ENCODE results near the gene PRKD2. TPM values are rescaled to one million over a fixed set of nuclear protein-coding genes. Genes with fewer than 3 reads are reported as not detected.

PRKD2 gene
- total RNA-seq, 1 experiment from 2014 or later: 45.1 TPM

GRCh38 chr19:46624958-46625661 is 91.8 kb downstream of the PRKD2 start, which contains the start of gene PTGIR:
Gene PTGIR, minus strand, starts transcription at chr19:46625089. Its CDS starts 864 bp downstream, at chr19:46624225.
- DNase-seq (ENCODE audit: low spot score): no peak
- ChIA-PET CTCF (no interaction called here), POLR2A (ENCODE audit: low non-redundant PET) (no interaction called here)
- intact Hi-C loops (cut with micrococcal nuclease; ENCODE audit: unreplicated experiment): no loop called here
- BruUV-seq (replicated peaks): no TSS peak
- H3K4me1 ChIP-seq (ENCODE audit: insufficient read depth, low read length, poor library complexity, severe bottlenecking): peaks cover 9% of the 10 kb centered on the region
- H3K27me3 ChIP-seq (replicated peaks; ENCODE audit: insufficient read depth, low read depth, low read length, poor library complexity): no peaks in the 10 kb centered on the region
- no peaks in the 10 kb centered on the region for H3K36me3 ChIP-seq (ENCODE audit: insufficient read depth, low read length, poor library complexity, severe bottlenecking)
- H3K4me3 ChIP-seq (ENCODE audit: low read depth, low read length, poor library complexity, severe bottlenecking): no peak within 1 kb of the TSS
- no peaks in the 10 kb centered on the region for H3K9me3 ChIP-seq (ENCODE audit: low read depth, low read length, poor library complexity, severe bottlenecking)
- H3K27ac ChIP-seq (ENCODE audit: low read depth, low read length, poor library complexity, severe bottlenecking): no peak within 1 kb of the TSS
- TF ChIP-seq EZH2 (IDR thresholded peaks at IDR 0.05; ENCODE audit: borderline replicate concordance, low read depth, low read length, poor library complexity, severe bottlenecking) (no peak), CTCF (conservative IDR thresholded peaks at IDR 0.05; ENCODE audit: low read depth, low read length) (no peak)

Small RNA genes within 50 kb of the gene (microRNA-seq; reads per million reads assigned to microRNA genes)
- 6.2 reads per million, percentile 20 among the genes with 10 or more reads in this experiment for gene MIR320E

Other genes starting within 250 kb of the PRKD2 start
- 12.8 and 15.9 TPM in 2 replicates for gene PNMA8A, start 245.6 kb downstream of the PRKD2 start, total RNA-seq (2021)
- gene PNMA8B, start 221.2 kb downstream of the PRKD2 start, total RNA-seq (2021): 0.75 and 0.81 TPM in 2 replicates
- gene CALM3, start 115.8 kb downstream of the PRKD2 start, total RNA-seq (2021): 272 and 291 TPM in 2 replicates
- 0.46 TPM in 1 of 2 replicates, not detected in the other for gene PTGIR, start 92.0 kb downstream of the PRKD2 start, total RNA-seq (2021)
- gene GNG8, start 80.9 kb downstream of the PRKD2 start, total RNA-seq (2021): not detected in 2 replicates
- gene DACT3, start 55.9 kb downstream of the PRKD2 start, total RNA-seq (2021): 0.32 and 1.1 TPM in 2 replicates
- gene FKRP, start 28.9 kb upstream of the PRKD2 start, total RNA-seq (2021): 23.6 and 26.1 TPM in 2 replicates
- gene STRN4, start 29.3 kb upstream of the PRKD2 start, total RNA-seq (2021): 134 and 157 TPM in 2 replicates
- 283 and 295 TPM in 2 replicates for gene SLC1A5, start 71.5 kb upstream of the PRKD2 start, total RNA-seq (2021)
- 226 and 241 TPM in 2 replicates for gene AP2S1, start 133.7 kb upstream of the PRKD2 start, total RNA-seq (2021)
- gene ARHGAP35, start 143.9 kb upstream of the PRKD2 start, total RNA-seq (2021): 76.5 and 76.7 TPM in 2 replicates

Data from A673 (cell line).